HG02623 (cell line): Measurements from ENCODE around the gene TIAM2.
"Not testable (repeated sequence)": the region's sequence is repeated elsewhere in the genome, so short reads cannot be mapped to it uniquely, and the experiment has no call there.

Experiments
- ATAC-seq: cut with Tn5 transposase; IDR thresholded peaks from one replicate; pipeline ENCODE4 v1.9.1; 2021; ENCODE audit warnings: moderate library complexity; ENCODE audit not compliant: unreplicated experiment

The TIAM2 gene

GRCh38 chr6:155090166-155090565 is 95.1 kb downstream of the TIAM2 start:
- ATAC-seq: no peak

GRCh38 chr6:155091756-155092155 is 96.6 kb downstream of the TIAM2 start:
- no peak for ATAC-seq

GRCh38 chr6:155093430-155093829 is 98.3 kb downstream of the TIAM2 start:
- no peak for ATAC-seq

- no peak for ATAC-seq
Observed at GRCh38 chr6:155100087-155100486, 105.0 kb downstream of the TIAM2 start.

GRCh38 chr6:155100591-155100990 is 105.5 kb downstream of the TIAM2 start:
- no peak for ATAC-seq

GRCh38 chr6:155103083-155103645 is 108.0 kb downstream of the TIAM2 start:
- not testable (repeated sequence) for ATAC-seq

GRCh38 chr6:155103816-155104366 is 108.8 kb downstream of the TIAM2 start:
- no peak for ATAC-seq

- ATAC-seq: no peak
Observed at GRCh38 chr6:155106456-155107115, 111.5 kb downstream of the TIAM2 start.

- ATAC-seq: no peak
Observed at GRCh38 chr6:155107432-155108069, 112.4 kb downstream of the TIAM2 start.

- ATAC-seq: no peak
Observed at GRCh38 chr6:155108070-155108820, 113.1 kb downstream of the TIAM2 start.

GRCh38 chr6:155110721-155111120 is 115.6 kb downstream of the TIAM2 start:
- ATAC-seq: no peak

GRCh38 chr6:155112757-155113156 is 117.6 kb downstream of the TIAM2 start:
- no peak for ATAC-seq

- ATAC-seq: no peak
Observed at GRCh38 chr6:155115893-155116570, 120.9 kb downstream of the TIAM2 start.

GRCh38 chr6:155116571-155116910 is 121.4 kb downstream of the TIAM2 start:
- ATAC-seq: no peak

- ATAC-seq: no peak
Observed at GRCh38 chr6:155117256-155117655, 122.1 kb downstream of the TIAM2 start.

- ATAC-seq: no peak
Observed at GRCh38 chr6:155117785-155118184, 122.7 kb downstream of the TIAM2 start.

- ATAC-seq: not testable (repeated sequence)
Observed at GRCh38 chr6:155119201-155119600, 124.1 kb downstream of the TIAM2 start.

GRCh38 chr6:155120034-155120433 is 124.9 kb downstream of the TIAM2 start:
- ATAC-seq: no peak

- ATAC-seq: no peak
Observed at GRCh38 chr6:155121294-155121693, 126.2 kb downstream of the TIAM2 start.

GRCh38 chr6:155121699-155122098 is 126.6 kb downstream of the TIAM2 start:
- ATAC-seq: no peak
